Measurements from ENCODE around the gene IL17REL.

The IL17REL gene

DNA sequence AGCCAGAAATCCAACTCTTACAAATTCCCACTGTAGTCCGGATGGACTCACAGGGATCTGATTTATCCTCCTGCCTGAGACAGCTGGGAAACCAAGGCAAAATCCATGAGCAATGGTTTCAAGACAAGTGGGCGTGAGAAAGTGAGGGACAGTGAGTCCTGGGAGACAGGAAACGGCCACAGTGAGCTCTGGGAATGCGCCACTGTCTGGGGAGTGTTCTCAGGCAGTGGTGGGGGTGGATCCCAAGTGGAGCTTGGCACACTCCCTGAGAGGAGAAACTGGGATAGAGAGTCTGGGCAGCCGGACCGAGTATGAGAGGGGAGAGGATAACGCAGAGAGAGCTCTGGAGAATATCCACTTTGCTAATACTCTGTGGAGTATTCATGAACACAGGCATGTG lies 9.8 kb downstream of the IL17REL start:
- DNase-seq (ENCODE audit: low spot score): no peak

DNA sequence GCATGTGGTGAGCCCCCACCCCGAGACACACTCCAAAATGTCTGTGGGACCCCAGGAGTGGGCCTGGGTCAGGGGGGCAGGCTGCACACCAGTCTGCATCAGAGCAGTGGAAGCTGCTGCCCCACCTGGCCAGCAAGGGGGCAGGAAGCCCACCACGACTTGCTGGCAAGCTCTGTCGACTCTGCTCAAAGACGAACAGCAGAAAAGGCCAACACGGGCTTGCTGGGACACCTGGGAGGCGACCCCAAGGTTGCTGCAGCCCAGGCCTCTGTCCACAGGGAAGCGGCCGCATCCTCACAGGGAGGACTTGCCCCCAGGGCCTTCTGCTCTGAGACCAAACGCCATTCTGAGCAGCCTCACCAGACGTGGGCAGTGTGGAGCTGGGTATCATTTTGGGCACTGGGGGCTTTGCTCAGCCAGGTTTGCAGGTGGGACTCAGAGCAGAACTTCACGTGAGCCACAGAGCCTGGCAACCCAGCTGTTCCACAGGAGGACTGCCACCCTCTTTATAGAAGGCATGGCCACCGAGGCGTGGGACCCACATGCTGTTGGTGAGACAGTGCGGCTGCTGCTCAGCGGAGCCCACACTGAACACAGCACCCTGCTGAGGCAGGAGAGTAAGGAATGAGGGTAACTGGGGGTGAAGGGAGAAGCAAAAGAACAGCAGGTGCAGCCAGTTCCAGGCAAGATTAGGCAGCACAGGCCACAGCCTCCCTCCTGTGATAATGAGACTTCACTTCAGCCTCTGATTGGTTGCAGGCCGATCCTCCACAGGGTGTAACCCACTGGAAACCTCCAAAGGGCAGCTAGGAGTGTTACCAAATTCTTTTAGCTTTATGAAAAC lies 11.0 kb downstream of the IL17REL start:
- DNase-seq (ENCODE audit: low spot score): no peak

DNA sequence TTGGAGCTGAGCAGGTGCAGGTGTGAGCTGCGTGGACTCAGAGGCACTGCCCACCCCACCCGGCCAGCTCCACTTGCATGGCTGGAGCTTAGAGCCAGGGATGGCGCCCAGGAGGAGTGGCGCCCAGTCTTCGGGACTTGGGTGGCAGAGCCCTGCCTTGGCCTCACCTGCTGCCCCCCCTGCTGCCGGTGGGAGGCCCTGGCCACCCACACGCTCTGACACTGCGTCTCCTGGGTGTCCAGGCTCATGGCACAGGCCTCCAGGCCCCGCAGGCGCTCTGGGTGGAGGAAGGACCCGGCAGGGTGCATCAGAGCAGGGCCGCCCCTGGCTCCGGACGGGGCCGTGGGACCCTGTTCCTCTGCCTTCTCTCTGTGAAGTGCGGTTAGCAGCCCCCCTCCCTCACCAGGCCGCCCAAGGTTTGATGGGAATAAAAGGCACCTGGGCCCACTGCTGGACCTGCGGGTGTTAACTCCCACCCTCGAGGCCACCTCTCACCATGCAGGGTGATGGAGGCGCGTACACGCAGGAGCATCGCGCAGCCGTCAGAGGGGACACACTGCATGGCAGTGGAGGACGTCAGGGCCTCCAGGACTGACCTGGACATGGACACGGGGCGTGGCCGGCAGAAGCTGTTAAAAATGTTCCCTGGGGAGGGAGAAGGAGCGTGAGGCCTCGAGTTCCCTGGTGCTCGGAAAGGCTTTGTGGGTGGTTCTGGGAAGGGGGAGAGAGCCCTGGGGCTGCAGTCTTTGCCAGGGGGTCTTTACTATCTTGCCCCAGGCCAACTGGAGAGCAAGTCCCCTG lies 11.8 kb downstream of the IL17REL start:
- DNase-seq (ENCODE audit: low spot score): no peak

- DNase-seq (ENCODE audit: low spot score): no peak
These were observed 12.5 kb downstream of the IL17REL start for GRCh38 chr22:49999946-50000586.

DNA sequence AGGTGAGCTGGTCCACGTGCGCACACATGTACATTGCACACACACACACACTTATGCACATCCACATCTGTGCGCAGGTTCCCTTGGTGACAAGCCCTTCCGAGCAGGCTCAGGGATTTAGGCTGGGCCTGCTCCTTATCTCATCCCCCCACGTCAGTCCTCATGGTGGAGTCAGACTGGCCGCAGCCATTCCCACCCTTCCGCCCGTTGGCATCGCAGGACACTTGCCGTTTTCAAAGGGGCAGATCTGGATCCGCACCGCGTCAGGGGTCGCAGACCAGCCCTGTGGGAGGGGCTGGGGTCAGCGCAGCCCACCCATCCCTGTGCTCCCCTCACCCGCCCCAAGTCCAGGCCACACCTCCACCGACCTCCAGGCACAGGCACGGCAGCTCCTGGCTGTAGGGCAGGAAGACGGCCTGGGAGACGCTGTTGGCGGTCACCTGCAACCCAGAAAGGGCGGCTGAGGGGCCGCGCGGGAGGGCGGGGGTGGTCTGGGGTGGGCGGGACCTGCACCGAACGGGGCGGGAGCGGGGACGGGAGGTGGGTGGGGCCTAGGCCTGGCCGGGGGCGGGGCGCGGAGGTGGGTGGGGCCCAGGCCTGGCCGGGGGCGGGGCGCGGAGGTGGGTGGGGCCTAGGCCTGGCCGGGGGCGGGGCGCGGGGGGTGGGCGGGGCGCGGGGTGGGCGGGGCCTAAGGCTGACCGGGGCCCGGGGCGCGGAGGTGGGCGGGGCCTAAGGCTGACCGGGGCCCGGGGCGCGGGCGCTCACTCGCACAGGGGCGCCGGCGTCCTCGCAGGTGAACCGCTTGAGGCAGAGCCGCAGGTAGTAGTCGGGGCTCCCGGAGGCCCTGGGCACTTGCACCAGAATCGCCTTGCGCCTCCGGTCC lies 13.3 kb downstream of the IL17REL start:
- DNase-seq (ENCODE audit: low spot score): no peak

GRCh38 chr22:49998718-49999062 lies 13.9 kb downstream of the IL17REL start:
- no peak for DNase-seq (ENCODE audit: low spot score)

DNA sequence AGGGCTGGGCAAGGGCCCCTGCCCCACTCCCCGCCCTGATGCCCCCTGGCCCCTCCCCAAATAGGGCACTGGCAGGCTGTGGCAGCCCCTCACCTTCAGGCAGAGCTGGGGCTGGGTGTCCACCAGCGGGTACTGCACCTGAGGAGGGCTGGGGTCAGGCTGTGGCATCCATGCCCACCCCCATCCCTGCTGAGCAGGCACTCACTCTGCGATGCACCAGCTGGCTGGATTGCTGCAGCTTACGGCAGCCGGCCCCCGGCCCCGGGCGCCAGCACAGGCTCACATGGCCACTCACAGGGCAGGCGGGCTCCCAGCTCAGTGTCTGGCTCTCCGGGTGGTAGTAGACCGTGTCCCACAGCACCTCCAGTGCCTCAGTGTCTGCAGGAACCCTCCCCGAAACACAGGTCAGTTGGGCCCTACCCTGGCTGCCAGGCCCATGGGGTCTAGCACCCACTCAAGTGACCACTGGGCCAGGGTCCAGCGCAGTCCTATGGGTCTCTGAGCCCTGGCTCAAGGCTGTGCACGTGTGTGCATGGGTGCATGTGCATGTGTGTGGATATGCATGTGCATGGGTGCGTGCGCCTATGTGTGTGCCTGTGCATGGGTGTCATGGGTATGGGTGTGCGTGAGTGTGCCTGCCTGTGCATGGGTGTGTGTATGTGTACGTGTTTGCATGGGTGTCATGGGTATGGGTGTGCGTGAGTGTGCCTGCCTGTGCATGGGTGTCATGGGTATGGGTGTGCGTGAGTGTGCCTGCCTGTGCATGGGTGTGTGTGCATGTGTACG lies 14.4 kb downstream of the IL17REL start:
- DNase-seq (ENCODE audit: low spot score): no peak

DNA sequence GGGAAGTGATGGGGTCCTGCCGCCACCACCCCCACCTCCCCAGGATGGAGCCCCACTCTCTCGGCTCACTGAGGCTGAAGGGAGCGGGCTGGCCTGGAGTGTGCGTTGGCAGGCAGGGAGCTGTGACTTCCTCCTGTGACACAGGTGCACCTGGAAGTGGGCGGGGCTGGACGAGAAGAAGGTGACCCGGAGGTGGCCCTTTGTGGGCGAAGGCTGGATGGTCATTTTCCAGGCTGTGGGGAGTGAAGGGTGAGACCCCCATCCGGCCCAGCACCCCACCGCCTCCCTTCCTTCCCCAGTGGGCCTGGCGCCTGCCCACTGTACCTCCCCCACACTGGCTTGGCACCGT lies 15.3 kb downstream of the IL17REL start:
- peak; percentile 9 for DNase-seq (ENCODE audit: low spot score)

- DNase-seq (ENCODE audit: low spot score): no peak
These were observed 15.9 kb downstream of the IL17REL start for GRCh38 chr22:49996518-49997250.

DNA sequence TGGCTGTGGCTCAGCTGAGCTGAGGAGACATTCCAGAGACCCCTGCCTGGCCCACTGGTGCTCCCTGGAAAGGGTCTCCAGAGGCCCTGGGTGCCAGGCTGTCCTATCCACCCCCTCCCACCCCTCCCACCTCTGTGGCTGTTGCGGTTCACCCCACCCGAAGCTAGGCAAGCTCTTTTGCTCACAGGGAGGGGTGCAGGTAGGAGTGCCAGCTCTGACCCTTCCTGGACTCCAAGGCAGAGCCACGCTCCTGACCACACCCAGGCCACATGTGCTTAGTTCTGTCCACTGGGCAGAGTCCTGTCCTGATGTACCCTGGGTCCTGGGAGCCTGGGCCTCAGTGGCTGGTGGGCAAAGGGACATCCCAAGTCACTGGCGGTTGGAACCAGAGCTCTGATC lies 16.4 kb downstream of the IL17REL start:
- no peak for DNase-seq (ENCODE audit: low spot score)

DNA sequence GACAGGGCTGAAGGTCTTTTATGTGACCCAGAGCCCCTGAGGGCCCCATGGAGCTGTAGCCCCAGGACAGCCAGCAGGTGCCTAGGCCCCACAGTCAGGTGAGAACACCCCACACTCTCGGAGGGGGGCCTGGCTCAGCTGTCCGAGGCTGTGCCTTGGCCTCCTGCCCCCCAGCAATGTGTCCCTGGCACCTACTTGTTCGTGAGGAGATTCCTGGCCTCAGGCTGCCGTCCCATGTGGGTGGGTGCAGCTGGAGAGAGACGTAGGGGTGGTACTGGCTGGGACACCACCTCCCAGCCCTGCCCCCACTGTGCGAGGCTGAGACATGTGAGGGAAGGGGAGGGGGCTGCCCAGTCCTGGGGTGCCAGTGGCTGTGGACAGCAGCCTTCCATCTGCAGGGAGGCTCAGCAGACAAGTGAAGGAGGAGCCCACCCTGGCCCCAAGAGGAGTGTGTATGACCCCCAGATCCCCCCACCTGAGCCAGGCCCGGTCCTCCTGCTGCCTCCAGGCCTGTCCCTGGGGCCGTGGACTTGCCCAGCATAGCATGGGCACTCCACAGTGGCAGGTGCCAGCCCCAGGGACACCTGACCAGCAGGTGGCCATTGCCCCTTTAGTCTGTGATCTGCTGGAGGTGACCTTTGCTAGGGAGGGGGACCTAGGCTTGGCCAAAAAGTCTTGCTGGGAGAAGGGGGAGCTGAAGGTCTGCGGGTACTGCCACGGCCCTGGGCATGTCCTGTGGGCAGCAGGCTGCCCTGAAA lies 17.0 kb downstream of the IL17REL start:
- DNase-seq (ENCODE audit: low spot score): no peak

DNA sequence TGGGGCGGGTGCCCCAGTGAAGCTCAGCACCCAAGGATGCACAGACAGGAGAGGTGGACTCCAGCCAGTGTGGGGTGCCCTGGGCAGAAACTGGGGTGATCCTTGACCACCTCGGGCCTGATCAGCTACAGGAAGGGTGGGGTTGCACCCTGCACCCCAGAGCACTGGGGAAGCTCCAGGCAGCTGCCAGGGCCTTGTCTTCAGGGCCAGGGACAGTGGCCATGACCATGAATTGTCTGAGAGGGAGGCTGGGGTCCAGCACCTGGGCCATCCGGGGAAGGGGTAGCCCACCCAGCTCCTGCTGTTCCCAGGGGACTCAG lies 17.6 kb downstream of the IL17REL start:
- DNase-seq (ENCODE audit: low spot score): no peak

- DNase-seq (ENCODE audit: low spot score): no peak
These were observed 18.1 kb downstream of the IL17REL start for GRCh38 chr22:49994361-49995040.

- no peak for DNase-seq (ENCODE audit: low spot score)
These were observed 18.8 kb downstream of the IL17REL start for GRCh38 chr22:49993649-49994360.

- peak; percentile 43 for DNase-seq (ENCODE audit: low spot score)
These were observed 19.5 kb downstream of the IL17REL start for GRCh38 chr22:49992921-49993648.

DNA sequence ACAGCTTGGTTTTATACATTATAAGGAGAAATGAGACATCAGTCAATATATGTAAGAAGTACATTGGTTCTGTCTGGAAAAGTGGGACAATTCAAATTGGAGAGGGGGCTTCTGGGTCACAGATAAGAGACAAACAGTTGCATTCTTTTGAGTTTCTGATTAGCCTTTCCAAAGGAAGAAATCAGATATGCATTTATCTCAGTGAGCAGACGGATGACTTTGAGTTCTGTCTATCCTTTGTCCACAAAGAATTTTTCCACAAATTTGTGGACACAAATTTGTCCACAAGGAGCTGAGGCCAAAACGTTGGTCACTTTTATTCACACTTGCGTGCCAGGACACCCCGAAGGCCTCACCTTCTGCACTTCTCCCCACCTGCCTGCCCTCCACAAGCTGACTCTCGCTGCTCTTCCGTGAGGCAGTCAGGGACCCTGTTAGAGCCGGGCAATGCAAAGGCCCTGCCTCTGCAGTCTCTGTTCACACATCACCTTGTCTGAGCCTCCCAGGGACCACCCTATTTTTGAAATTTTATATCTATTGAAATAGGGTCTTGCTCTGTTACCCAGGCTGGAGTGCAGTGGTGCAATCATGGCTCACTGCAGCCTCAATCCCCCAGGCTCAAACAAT lies 20.5 kb downstream of the IL17REL start:
- no peak for DNase-seq (ENCODE audit: low spot score)

- DNase-seq (ENCODE audit: low spot score): no peak
These were observed 21.4 kb downstream of the IL17REL start for GRCh38 chr22:49991167-49991566.

All from kidney tubule cell (primary cell).